IMR-90 (cell line): ENCODE data around the gene C3. TPM values are rescaled to one million over a fixed set of nuclear protein-coding genes. Genes with fewer than 3 reads are reported as not detected.
"Not testable (repeated sequence)": the region's sequence is repeated elsewhere in the genome, so short reads cannot be mapped to it uniquely, and the experiment has no call there.

Source experiments
- ATAC-seq: fragments of 200-7000 bp; cut with Tn5 transposase; 2 replicates; pipeline ENCODE4 v1.9.1; 2020; ENCODE audit warnings: low read depth, mild to moderate bottlenecking, moderate library complexity
- BruUV-seq: library from RNA; stranded (reverse); fragments of 400-500 nt; replicated peaks from 2 replicates; lab custom pipeline; 2021; lab: Mats Ljungman, UMichigan
- CTCF ChIA-PET: fragments of 300-600 bp; formaldehyde crosslinking; extraction: SDS; loops from one replicate; lab custom pipeline; 2021; ENCODE audit warnings: antibody characterized with exemption; lab: Yijun Ruan, JAX
- POLR2A ChIA-PET: fragments of 300-600 bp; sonication (Branson Sonifier 250); formaldehyde crosslinking; loops from one replicate; lab custom pipeline; 2022; ENCODE audit warnings: antibody characterized with exemption; ENCODE audit not compliant: unreplicated experiment; lab: Charles Lee
- DNase-seq: peaks from one replicate; pipeline ENCODE4 v3.0.0; 2013
- H2AFZ ChIP-seq: replicated peaks from 2 replicates; pipeline ENCODE3; 2013; ENCODE audit warnings: low read length, mild to moderate bottlenecking; ENCODE audit not compliant: poor library complexity
- H2AK5ac ChIP-seq: 2 replicates; pipeline ENCODE4 v1.6.1; 2013; ENCODE audit warnings: low read depth, low read length, inconsistent platforms
- H2AK9ac ChIP-seq: replicated peaks from 2 replicates; pipeline ENCODE3; 2013; ENCODE audit warnings: mild to moderate bottlenecking, low read depth, low read length, moderate library complexity; ENCODE audit not compliant: poor library complexity
- H2BK120ac ChIP-seq: 2 replicates; pipeline ENCODE4 v1.6.1; 2013; ENCODE audit warnings: low read depth, low read length, inconsistent platforms
- H2BK15ac ChIP-seq: 3 replicates; pipeline ENCODE4 v1.6.1; 2013; ENCODE audit warnings: low read depth, low read length, inconsistent platforms
- H2BK20ac ChIP-seq: 2 replicates; pipeline ENCODE4 v1.6.1; 2013; ENCODE audit warnings: low read depth, mild to moderate bottlenecking, inconsistent platforms, low read length, moderate library complexity
- H2BK5ac ChIP-seq: 2 replicates; pipeline ENCODE4 v1.6.1; 2013; ENCODE audit warnings: mild to moderate bottlenecking, low read depth, low read length, inconsistent platforms; ENCODE audit not compliant: poor library complexity, severe bottlenecking
- H3K14ac ChIP-seq: replicated peaks from 2 replicates; pipeline ENCODE4 v1.6.1; 2013; ENCODE audit warnings: low read depth, low read length, inconsistent platforms
- H3K18ac ChIP-seq: 2 replicates; pipeline ENCODE4 v1.6.1; 2013; ENCODE audit warnings: low read depth, low read length, control low read depth
- H3K23ac ChIP-seq: 2 replicates; pipeline ENCODE4 v1.6.1; 2013; ENCODE audit warnings: low read depth, low read length, inconsistent platforms
- H3K27ac ChIP-seq: 2 replicates; pipeline ENCODE4 v1.5.1; 2013; ENCODE audit warnings: mild to moderate bottlenecking, control low read depth, low read length; ENCODE audit not compliant: insufficient read depth
- H3K27me3 ChIP-seq: 2 replicates; pipeline ENCODE4 v1.6.1; 2013; ENCODE audit warnings: low read length; ENCODE audit not compliant: control insufficient read depth, insufficient read depth
- H3K36me3 ChIP-seq: 2 replicates; pipeline ENCODE4 v1.6.1; 2013; ENCODE audit warnings: low read length, mixed read lengths; ENCODE audit not compliant: control insufficient read depth, insufficient read depth
- H3K4ac ChIP-seq: 2 replicates; pipeline ENCODE4 v1.6.1; 2013; ENCODE audit warnings: low read depth, low read length, inconsistent platforms
- H3K4me1 ChIP-seq: 2 replicates; pipeline ENCODE4 v1.6.1; 2013; ENCODE audit warnings: low read length, mixed read lengths; ENCODE audit not compliant: control insufficient read depth, insufficient read depth
- H3K4me2 ChIP-seq: 2 replicates; pipeline ENCODE4 v1.6.1; 2013; ENCODE audit warnings: low read depth, mild to moderate bottlenecking, control low read depth, low read length, moderate library complexity
- H3K4me3 ChIP-seq: 2 replicates; pipeline ENCODE4 v1.5.1; 2013; ENCODE audit warnings: low read depth, mild to moderate bottlenecking, control low read depth, low read length, moderate library complexity; ENCODE audit not compliant: insufficient read depth
- H3K56ac ChIP-seq: 2 replicates; pipeline ENCODE4 v1.6.1; 2013; ENCODE audit warnings: low read length, inconsistent platforms; ENCODE audit not compliant: insufficient read depth; ENCODE audit errors: extremely low read depth
- H3K79me1 ChIP-seq, 2 experiments: 2 replicates each; pipeline ENCODE4 v1.6.1; 2013; ENCODE audit warnings: low read length in 2 of 2, inconsistent platforms in 1 of 2, low read depth in 1 of 2
- H3K9ac ChIP-seq: 2 replicates; pipeline ENCODE4 v1.6.1; 2013; ENCODE audit warnings: low read depth, low read length, control low read depth
- H3K9me1 ChIP-seq: 2 replicates; pipeline ENCODE4 v1.6.1; 2013; ENCODE audit warnings: low read length, inconsistent platforms; ENCODE audit not compliant: insufficient read depth
- H3K9me3 ChIP-seq: 2 replicates; pipeline ENCODE4 v1.6.1; 2013; ENCODE audit warnings: low read length; ENCODE audit not compliant: control insufficient read depth, insufficient read depth
- H4K20me1 ChIP-seq: 2 replicates; pipeline ENCODE4 v1.6.1; 2013; ENCODE audit warnings: low read length, inconsistent platforms; ENCODE audit not compliant: insufficient read depth
- H4K5ac ChIP-seq: 2 replicates; pipeline ENCODE4 v1.6.1; 2013; ENCODE audit warnings: mild to moderate bottlenecking, low read depth, low read length, control low read depth
- H4K8ac ChIP-seq, 2 experiments: 2 replicates each; pipeline ENCODE4 v1.6.1; 2013; ENCODE audit warnings: low read depth in 2 of 2, low read length in 2 of 2, control low read depth in 1 of 2, inconsistent platforms in 1 of 2
- H4K91ac ChIP-seq: 2 replicates; pipeline ENCODE4 v1.6.1; 2013; ENCODE audit warnings: low read depth, low read length, inconsistent platforms; ENCODE audit not compliant: insufficient read depth
- WGBS, 2 experiments: methylation state at CpG; one replicate each; pipeline versions ENCODE4 v1.1.5 to v1.1.7; 2013; ENCODE audit warnings: missing lambda C conversion rate in 2 of 2; ENCODE audit not compliant: insufficient read length in 1 of 2; ENCODE audit errors: extremely low coverage in 2 of 2; 5-methylcytosine and 5-hydroxymethylcytosine counted together
- dilution Hi-C: fragments of 300-500 bp; cut with HindIII; formaldehyde crosslinking; loops from one replicate; pipeline ENCODE4 v1.14.3; 2018; ENCODE audit warnings: low sequenced_read_pairs; ENCODE audit not compliant: unreplicated experiment
- in situ Hi-C: fragments of 300-500 bp; cut with MboI; formaldehyde crosslinking; loops from 3 replicates; pipeline ENCODE4 v1.14.3; 2019; ENCODE audit warnings: low sequenced_read_pairs, inconsistent platforms, mixed read lengths
- intact Hi-C: fragments of 100-400 bp; cut with micrococcal nuclease; formaldehyde crosslinking; loops from 2 replicates; pipeline ENCODE4 v1.10.0; 2022
- polyA plus RNA-seq, 3 experiments: library from polyadenylated mRNA; depleted of rRNA; stranded (reverse); fragments of >200 nt; gene quantifications; 2 replicates each; pipeline ENCODE4 v1.2.3, GENCODE V29; 2012; ENCODE audit warnings: low replicate concordance in 1 of 3
- total RNA-seq: library from RNA; depleted of rRNA; stranded (reverse); fragments of >200 nt; gene quantifications from 2 replicates; pipeline ENCODE4 v1.2.3, GENCODE V29; 2012

Gene C3
- total and polyA plus RNA-seq, 2 of the 4 experiments (the other 2 are of a cell fraction): 0.36 TPM; not detected in 1

- H3K14ac ChIP-seq, H3K4ac ChIP-seq, H2AK5ac ChIP-seq, H4K91ac ChIP-seq, H3K79me1 ChIP-seq, CTCF ChIA-PET, H2AFZ ChIP-seq, H2BK120ac ChIP-seq, in situ Hi-C loops, H2AK9ac ChIP-seq, H3K36me3 ChIP-seq, H3K9me1 ChIP-seq, H4K5ac ChIP-seq, H3K18ac ChIP-seq, H3K4me3 ChIP-seq, H2BK15ac ChIP-seq, ATAC-seq, H3K27ac ChIP-seq, intact Hi-C loops, H2BK5ac ChIP-seq, H3K4me2 ChIP-seq, H4K20me1 ChIP-seq, dilution Hi-C loops, DNase-seq, H4K8ac ChIP-seq, POLR2A ChIA-PET, H3K27me3 ChIP-seq, H3K56ac ChIP-seq, H3K4me1 ChIP-seq, H2BK20ac ChIP-seq, H3K9ac ChIP-seq, BruUV-seq, H3K23ac ChIP-seq: not testable (repeated sequence)
- 80% methylated on average over 3 of the region's 6 CpGs; no CpG with 5 or more reads in 1 of the 2 experiments for WGBS, 2 experiments
- H3K9me3 ChIP-seq: peaks cover 14% of the 10 kb centered on the region
Measured at GRCh38 chr19:6674408-6674807, 46.0 kb downstream of the C3 start.
